ENCODE data around the gene KLHL22. TPM values are rescaled to one million over a fixed set of nuclear protein-coding genes. Genes with fewer than 3 reads are reported as not detected.
A peak's percentile ranks its signal among the peaks of the same experiment; 100 is the strongest.

KLHL22 gene
- total and polyA plus RNA-seq, 2 of the 13 experiments (the other 11 are each of a cell fraction or from before 2014, with no cell fraction given): 10.9 to 14.8 TPM

DNA sequence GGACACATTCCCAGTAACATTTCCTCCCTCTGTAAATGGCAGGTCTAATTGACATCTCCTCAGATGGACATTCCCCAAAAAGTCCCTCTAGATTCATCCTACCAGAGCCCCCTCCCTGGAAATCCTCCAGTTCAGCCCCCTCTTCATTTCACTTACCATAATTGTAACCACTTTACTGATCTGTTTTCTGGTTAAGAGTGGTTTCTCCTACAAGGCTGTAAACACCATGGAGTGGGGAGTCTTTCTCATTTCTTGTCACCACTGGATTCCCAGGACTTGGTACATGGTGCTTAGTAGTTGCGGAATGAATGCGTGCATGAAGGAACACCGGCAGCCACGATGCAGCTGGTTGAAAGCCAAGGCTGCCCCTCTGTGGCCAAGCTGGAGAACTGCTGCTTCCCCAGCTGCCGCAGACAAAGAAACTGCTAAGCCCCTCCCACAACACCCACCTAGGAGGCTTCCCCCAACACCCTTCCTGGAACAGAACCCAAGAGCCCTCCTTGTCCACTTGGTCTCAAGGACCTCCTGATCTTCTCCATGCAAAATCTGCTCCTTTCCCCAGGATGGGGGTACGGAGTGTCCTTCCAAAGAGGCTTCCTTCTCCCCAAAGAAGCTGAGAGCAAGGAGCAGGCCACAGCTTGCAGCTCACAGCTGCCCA, 39.4 kb downstream of the KLHL22 start (continued):
- TF ChIP-seq, protein P1, sequence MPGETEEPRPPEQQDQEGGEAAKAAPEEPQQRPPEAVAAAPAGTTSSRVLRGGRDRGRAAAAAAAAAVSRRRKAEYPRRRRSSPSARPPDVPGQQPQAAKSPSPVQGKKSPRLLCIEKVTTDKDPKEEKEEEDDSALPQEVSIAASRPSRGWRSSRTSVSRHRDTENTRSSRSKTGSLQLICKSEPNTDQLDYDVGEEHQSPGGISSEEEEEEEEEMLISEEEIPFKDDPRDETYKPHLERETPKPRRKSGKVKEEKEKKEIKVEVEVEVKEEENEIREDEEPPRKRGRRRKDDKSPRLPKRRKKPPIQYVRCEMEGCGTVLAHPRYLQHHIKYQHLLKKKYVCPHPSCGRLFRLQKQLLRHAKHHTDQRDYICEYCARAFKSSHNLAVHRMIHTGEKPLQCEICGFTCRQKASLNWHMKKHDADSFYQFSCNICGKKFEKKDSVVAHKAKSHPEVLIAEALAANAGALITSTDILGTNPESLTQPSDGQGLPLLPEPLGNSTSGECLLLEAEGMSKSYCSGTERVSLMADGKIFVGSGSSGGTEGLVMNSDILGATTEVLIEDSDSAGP (CRISPR knock-in tag; IDR thresholded peaks at IDR 0.05; ENCODE audit: borderline replicate concordance): peak; percentile 28; the same call in 1 of the 2 replicates
- TF ChIP-seq HDAC2 (CRISPR knock-in tag; IDR thresholded peaks at IDR 0.05) (no peak), ZNF460 (CRISPR knock-in tag; IDR thresholded peaks at IDR 0.05; ENCODE audit: borderline replicate concordance) (no peak), ZNF225 (CRISPR knock-in tag; IDR thresholded peaks at IDR 0.05) (no peak), DNMT1 (CRISPR knock-in tag; IDR thresholded peaks at IDR 0.05) (no peak), FOXK2 (IDR thresholded peaks at IDR 0.05) (no peak), MAZ (IDR thresholded peaks at IDR 0.05; ENCODE audit: borderline replicate concordance, low read depth, low read length) (0 out of 2 replicates have a peak, but pooled peaks have one; percentile 30), MAZ (CRISPR knock-in tag; IDR thresholded peaks at IDR 0.05; ENCODE audit: low read depth) (no peak), ZNF484 (CRISPR knock-in tag; IDR thresholded peaks at IDR 0.05; ENCODE audit: borderline replicate concordance, low read depth) (no peak), SMC3 (IDR thresholded peaks at IDR 0.05; ENCODE audit: low read length) (peak; percentile 84), ZNF124 (CRISPR knock-in tag; IDR thresholded peaks at IDR 0.05) (0 out of 2 replicates have a peak, but pooled peaks have one; percentile 18), ZNF3 (CRISPR knock-in tag; IDR thresholded peaks at IDR 0.05) (no peak), ZNF724P (CRISPR knock-in tag; IDR thresholded peaks at IDR 0.05; ENCODE audit: borderline replicate concordance) (no peak), ZNF552 (CRISPR knock-in tag; IDR thresholded peaks at IDR 0.05; ENCODE audit: borderline replicate concordance) (no peak), ZNF101 (CRISPR knock-in tag; IDR thresholded peaks at IDR 0.05; ENCODE audit: borderline replicate concordance, low read depth) (no peak), WIZ (CRISPR knock-in tag; IDR thresholded peaks at IDR 0.05) (no peak), ZNF572 (CRISPR knock-in tag; IDR thresholded peaks at IDR 0.05) (no peak), TEAD3 (CRISPR knock-in tag; optimal IDR thresholded peaks at IDR 0.05; ENCODE audit: borderline replicate concordance) (peak; percentile 12), EED (CRISPR knock-in tag; IDR thresholded peaks at IDR 0.05) (no peak)
- TF ChIP-seq, protein P2, sequence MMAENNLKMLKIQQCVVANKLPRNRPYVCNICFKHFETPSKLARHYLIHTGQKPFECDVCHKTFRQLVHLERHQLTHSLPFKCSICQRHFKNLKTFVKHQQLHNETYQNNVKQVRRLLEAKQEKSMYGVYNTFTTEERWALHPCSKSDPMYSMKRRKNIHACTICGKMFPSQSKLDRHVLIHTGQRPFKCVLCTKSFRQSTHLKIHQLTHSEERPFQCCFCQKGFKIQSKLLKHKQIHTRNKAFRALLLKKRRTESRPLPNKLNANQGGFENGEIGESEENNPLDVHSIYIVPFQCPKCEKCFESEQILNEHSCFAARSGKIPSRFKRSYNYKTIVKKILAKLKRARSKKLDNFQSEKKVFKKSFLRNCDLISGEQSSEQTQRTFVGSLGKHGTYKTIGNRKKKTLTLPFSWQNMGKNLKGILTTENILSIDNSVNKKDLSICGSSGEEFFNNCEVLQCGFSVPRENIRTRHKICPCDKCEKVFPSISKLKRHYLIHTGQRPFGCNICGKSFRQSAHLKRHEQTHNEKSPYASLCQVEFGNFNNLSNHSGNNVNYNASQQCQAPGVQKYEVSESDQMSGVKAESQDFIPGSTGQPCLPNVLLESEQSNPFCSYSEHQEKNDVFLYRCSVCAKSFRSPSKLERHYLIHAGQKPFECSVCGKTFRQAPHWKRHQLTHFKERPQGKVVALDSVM (CRISPR knock-in tag; IDR thresholded peaks at IDR 0.05): 0 out of 2 replicates have a peak, but pooled peaks have one; percentile 22
- TF ChIP-seq, protein P3, sequence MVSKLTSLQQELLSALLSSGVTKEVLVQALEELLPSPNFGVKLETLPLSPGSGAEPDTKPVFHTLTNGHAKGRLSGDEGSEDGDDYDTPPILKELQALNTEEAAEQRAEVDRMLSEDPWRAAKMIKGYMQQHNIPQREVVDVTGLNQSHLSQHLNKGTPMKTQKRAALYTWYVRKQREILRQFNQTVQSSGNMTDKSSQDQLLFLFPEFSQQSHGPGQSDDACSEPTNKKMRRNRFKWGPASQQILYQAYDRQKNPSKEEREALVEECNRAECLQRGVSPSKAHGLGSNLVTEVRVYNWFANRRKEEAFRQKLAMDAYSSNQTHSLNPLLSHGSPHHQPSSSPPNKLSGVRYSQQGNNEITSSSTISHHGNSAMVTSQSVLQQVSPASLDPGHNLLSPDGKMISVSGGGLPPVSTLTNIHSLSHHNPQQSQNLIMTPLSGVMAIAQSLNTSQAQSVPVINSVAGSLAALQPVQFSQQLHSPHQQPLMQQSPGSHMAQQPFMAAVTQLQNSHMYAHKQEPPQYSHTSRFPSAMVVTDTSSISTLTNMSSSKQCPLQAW (CRISPR knock-in tag; IDR thresholded peaks at IDR 0.05): 0 out of 2 replicates have a peak, but pooled peaks have one; percentile 23
- TF ChIP-seq, protein P4, sequence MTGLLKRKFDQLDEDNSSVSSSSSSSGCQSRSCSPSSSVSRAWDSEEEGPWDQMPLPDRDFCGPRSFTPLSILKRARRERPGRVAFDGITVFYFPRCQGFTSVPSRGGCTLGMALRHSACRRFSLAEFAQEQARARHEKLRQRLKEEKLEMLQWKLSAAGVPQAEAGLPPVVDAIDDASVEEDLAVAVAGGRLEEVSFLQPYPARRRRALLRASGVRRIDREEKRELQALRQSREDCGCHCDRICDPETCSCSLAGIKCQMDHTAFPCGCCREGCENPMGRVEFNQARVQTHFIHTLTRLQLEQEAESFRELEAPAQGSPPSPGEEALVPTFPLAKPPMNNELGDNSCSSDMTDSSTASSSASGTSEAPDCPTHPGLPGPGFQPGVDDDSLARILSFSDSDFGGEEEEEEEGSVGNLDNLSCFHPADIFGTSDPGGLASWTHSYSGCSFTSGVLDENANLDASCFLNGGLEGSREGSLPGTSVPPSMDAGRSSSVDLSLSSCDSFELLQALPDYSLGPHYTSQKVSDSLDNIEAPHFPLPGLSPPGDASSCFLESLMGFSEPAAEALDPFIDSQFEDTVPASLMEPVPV (CRISPR knock-in tag; IDR thresholded peaks at IDR 0.05): no peak

All from HepG2 (cell line).